GM12864 (cell line): Measurements from ENCODE around the gene SEC24D.

Source experiments
- DNase-seq: peaks from one replicate; pipeline ENCODE4 v3.0.0-alpha.2; 2011; ENCODE audit warnings: low read depth
- H3K4me3 ChIP-seq: 2 replicates; pipeline ENCODE4 v1.5.1; 2011; ENCODE audit warnings: mild to moderate bottlenecking, low read depth, low read length, control low read depth
- CTCF ChIP-seq: IDR thresholded peaks from 2 replicates; pipeline ENCODE4 v1.5.1; 2011; ENCODE audit warnings: low read depth, mild to moderate bottlenecking, moderate library complexity, low read length, control low read depth, inconsistent platforms; ENCODE audit errors: missing control alignments

The SEC24D gene

GRCh38 chr4:118758293-118758692 is 77.6 kb downstream of the SEC24D start:
- TF ChIP-seq CTCF, result no peak
- no peak for DNase-seq
- no peak overlapping the region for H3K4me3 ChIP-seq

- no peak for TF ChIP-seq CTCF
These were observed 78.1 kb downstream of the SEC24D start for GRCh38 chr4:118757761-118758251.

GRCh38 chr4:118756958-118757357 is 79.0 kb downstream of the SEC24D start:
- DNase-seq, result no peak
- TF ChIP-seq CTCF, result no peak
- H3K4me3 ChIP-seq, result no peak overlapping the region

More at GRCh38 chr4:118757761-118758251, 78.1 kb downstream of the SEC24D start:
- no peak for DNase-seq
- H3K4me3 ChIP-seq, result no peak overlapping the region

GRCh38 chr4:118756429-118756828 is 79.5 kb downstream of the SEC24D start:
- H3K4me3 ChIP-seq, result no peak overlapping the region
- no peak for DNase-seq
- no peak for TF ChIP-seq CTCF

GRCh38 chr4:118755438-118756226 is 80.3 kb downstream of the SEC24D start:
- H3K4me3 ChIP-seq, result no peak overlapping the region
- DNase-seq, result no peak
- TF ChIP-seq CTCF, result no peak

GRCh38 chr4:118754890-118755289 is 81.0 kb downstream of the SEC24D start:
- TF ChIP-seq CTCF, result no peak
- DNase-seq, result no peak

GRCh38 chr4:118753685-118754084 is 82.2 kb downstream of the SEC24D start:
- H3K4me3 ChIP-seq, result no peak overlapping the region
- TF ChIP-seq CTCF, result no peak
- DNase-seq, result no peak

More at GRCh38 chr4:118754890-118755289, 81.0 kb downstream of the SEC24D start:
- H3K4me3 ChIP-seq, result no peak overlapping the region
